ENCODE measurements around the gene TAOK2.
A peak's percentile ranks its signal among the peaks of the same experiment; 100 is the strongest.

TAOK2 gene

GRCh38 chr16:29990034-29990433 is 16.4 kb downstream of the TAOK2 start:
- Histone ChIP-seq H3K27me3 (ENCODE audit: insufficient read depth, insufficient read length) (no peaks in the 10 kb centered on the region), H3K9me3 (ENCODE audit: insufficient read depth, low read length) (no peaks in the 10 kb centered on the region), H3K36me3 (ENCODE audit: insufficient read depth, insufficient read length, low read length) (peaks cover 83% of the 10 kb centered on the region), H3K4me3 (ENCODE audit: insufficient read length, low read depth) (no peak overlapping the region), H3K4me1 (ENCODE audit: insufficient read depth, insufficient read length) (peaks cover 11% of the 10 kb centered on the region), H3K9ac (ENCODE audit: insufficient read length, low read depth) (no peak overlapping the region)
- no peak for TF ChIP-seq YY1 (IDR thresholded peaks at IDR 0.05; ENCODE audit: insufficient read depth, insufficient read length)
- no peak for TF ChIP-seq ZNF274 (IDR thresholded peaks at IDR 0.05; ENCODE audit: low read depth, low read length)
- no peak for TF ChIP-seq SUZ12 (IDR thresholded peaks at IDR 0.05; ENCODE audit: extremely low read depth, insufficient read depth, insufficient read length)
- DNase-seq (ENCODE audit: low read depth, low spot score), result no peak

- DNase-seq (ENCODE audit: low read depth, low spot score), result no peak
- Histone ChIP-seq H3K36me3 (ENCODE audit: insufficient read depth, insufficient read length, low read length) (peaks cover 73% of the 10 kb centered on the region), H3K27me3 (ENCODE audit: insufficient read depth, insufficient read length) (no peaks in the 10 kb centered on the region), H3K9me3 (ENCODE audit: insufficient read depth, low read length) (no peaks in the 10 kb centered on the region), H3K4me3 (ENCODE audit: insufficient read length, low read depth) (no peak overlapping the region), H3K4me1 (ENCODE audit: insufficient read depth, insufficient read length) (peaks cover 11% of the 10 kb centered on the region), H3K9ac (ENCODE audit: insufficient read length, low read depth) (no peak overlapping the region)
- TF ChIP-seq ZNF274 (IDR thresholded peaks at IDR 0.05; ENCODE audit: low read depth, low read length), result no peak
Measured at GRCh38 chr16:29990883-29991570, 17.4 kb downstream of the TAOK2 start.

GRCh38 chr16:29991571-29991904 is 17.9 kb downstream of the TAOK2 start:
- peaks cover 11% of the 10 kb centered on the region for H3K4me1 ChIP-seq (ENCODE audit: insufficient read depth, insufficient read length)
- H3K9ac ChIP-seq (ENCODE audit: insufficient read length, low read depth), result no peak overlapping the region
- no peak for DNase-seq (ENCODE audit: low read depth, low spot score)
- H3K36me3 ChIP-seq (ENCODE audit: insufficient read depth, insufficient read length, low read length), result peaks cover 68% of the 10 kb centered on the region
- H3K27me3 ChIP-seq (ENCODE audit: insufficient read depth, insufficient read length), result no peaks in the 10 kb centered on the region
- H3K4me3 ChIP-seq (ENCODE audit: insufficient read length, low read depth), result no peak overlapping the region
- no peaks in the 10 kb centered on the region for H3K9me3 ChIP-seq (ENCODE audit: insufficient read depth, low read length)
- TF ChIP-seq YY1 (IDR thresholded peaks at IDR 0.05; ENCODE audit: insufficient read depth, insufficient read length) (no peak), SUZ12 (IDR thresholded peaks at IDR 0.05; ENCODE audit: extremely low read depth, insufficient read depth, insufficient read length) (no peak), ZNF274 (IDR thresholded peaks at IDR 0.05; ENCODE audit: low read depth, low read length) (no peak)

DNA sequence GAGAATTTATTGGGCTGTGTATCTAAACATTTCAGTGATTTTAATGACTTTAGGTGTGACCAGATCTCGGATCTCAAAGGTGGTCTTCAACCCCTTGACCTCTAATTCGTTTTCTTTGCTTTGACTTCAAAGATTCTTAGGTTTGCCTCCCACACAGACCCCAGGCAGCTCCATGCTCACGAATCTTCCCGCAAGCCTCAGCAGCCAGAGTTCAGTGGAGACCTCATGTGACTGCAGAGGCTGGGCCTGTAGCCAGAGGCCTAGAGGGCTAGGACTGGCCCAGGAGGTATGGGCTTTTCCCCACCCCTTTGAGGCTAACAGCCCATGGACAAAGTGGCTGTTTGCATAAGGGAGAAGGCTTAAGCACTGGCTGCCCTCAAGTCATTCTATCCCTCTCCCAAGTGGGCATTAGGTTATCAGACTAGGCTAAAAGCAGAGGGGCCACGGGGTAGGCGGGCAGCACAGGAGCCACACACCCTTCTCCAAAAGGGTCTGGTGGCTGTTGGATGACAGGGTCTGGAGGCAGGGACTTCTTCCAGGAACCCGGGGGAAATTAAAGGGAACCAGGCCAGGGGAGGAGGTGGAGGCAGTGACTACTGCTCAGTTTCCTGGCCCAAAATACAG is 18.8 kb downstream of the TAOK2 start:
- Histone ChIP-seq H3K9ac (ENCODE audit: insufficient read length, low read depth) (no peak overlapping the region), H3K4me1 (ENCODE audit: insufficient read depth, insufficient read length) (peaks cover 14% of the 10 kb centered on the region), H3K4me3 (ENCODE audit: insufficient read length, low read depth) (no peak overlapping the region), H3K9me3 (ENCODE audit: insufficient read depth, low read length) (no peaks in the 10 kb centered on the region), H3K36me3 (ENCODE audit: insufficient read depth, insufficient read length, low read length) (peaks cover 66% of the 10 kb centered on the region), H3K27me3 (ENCODE audit: insufficient read depth, insufficient read length) (no peaks in the 10 kb centered on the region)
- no peak for TF ChIP-seq YY1 (IDR thresholded peaks at IDR 0.05; ENCODE audit: insufficient read depth, insufficient read length)
- no peak for TF ChIP-seq ZNF274 (IDR thresholded peaks at IDR 0.05; ENCODE audit: low read depth, low read length)
- TF ChIP-seq SUZ12 (IDR thresholded peaks at IDR 0.05; ENCODE audit: extremely low read depth, insufficient read depth, insufficient read length), result no peak
- DNase-seq (ENCODE audit: low read depth, low spot score), result no peak

DNA sequence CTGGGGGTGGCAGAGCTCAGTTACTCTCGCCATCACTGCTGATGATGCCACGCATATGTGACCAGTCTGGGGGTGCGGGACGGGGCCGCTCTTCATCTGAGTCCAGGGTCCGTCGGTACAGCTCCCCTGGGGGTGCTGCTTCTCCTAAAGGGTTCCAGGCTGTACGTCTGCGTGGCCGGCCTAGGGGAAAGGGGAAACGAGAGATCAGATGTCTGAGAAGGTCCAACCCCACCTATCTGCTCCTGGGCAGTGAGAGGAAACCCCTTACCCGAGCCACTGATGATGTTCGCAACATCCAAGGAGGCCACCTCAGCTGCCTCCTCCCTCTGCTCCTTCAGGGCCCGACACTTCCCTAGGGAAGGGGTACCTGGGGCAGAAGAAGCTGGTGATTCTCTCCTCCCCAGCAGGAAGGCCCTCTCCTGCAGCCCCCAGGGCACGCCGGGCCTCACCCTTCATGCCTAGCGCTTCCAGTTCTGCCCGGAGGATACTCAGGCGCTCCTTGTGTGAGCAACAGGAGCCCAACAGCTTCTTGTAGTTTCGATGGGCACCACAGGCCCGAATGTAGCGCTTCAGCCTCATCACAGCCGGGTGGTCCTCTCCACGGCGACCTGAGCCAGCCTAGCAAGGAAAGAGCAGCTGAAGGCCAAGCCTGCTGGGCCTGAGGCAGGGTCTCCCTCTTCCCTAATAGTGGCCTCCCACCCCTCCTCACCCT is 19.7 kb downstream of the TAOK2 start:
- Histone ChIP-seq H3K36me3 (ENCODE audit: insufficient read depth, insufficient read length, low read length) (peaks cover 65% of the 10 kb centered on the region), H3K4me3 (ENCODE audit: insufficient read length, low read depth) (no peak overlapping the region)
- no peak for DNase-seq (ENCODE audit: low read depth, low spot score)

GRCh38 chr16:29993903-29994599 is 20.4 kb downstream of the TAOK2 start:
- Histone ChIP-seq H3K27me3 (ENCODE audit: insufficient read depth, insufficient read length) (no peaks in the 10 kb centered on the region), H3K4me3 (ENCODE audit: insufficient read length, low read depth) (no peak overlapping the region), H3K9me3 (ENCODE audit: insufficient read depth, low read length) (no peaks in the 10 kb centered on the region), H3K36me3 (ENCODE audit: insufficient read depth, insufficient read length, low read length) (peaks cover 62% of the 10 kb centered on the region), H3K9ac (ENCODE audit: insufficient read length, low read depth) (peak overlapping the region; percentile 97), H3K4me1 (ENCODE audit: insufficient read depth, insufficient read length) (peaks cover 14% of the 10 kb centered on the region)
- DNase-seq (ENCODE audit: low read depth, low spot score), result no peak
- TF ChIP-seq ZNF274 (IDR thresholded peaks at IDR 0.05; ENCODE audit: low read depth, low read length), result no peak
- no peak for TF ChIP-seq SUZ12 (IDR thresholded peaks at IDR 0.05; ENCODE audit: extremely low read depth, insufficient read depth, insufficient read length)
- TF ChIP-seq YY1 (IDR thresholded peaks at IDR 0.05; ENCODE audit: insufficient read depth, insufficient read length), result no peak

More for the DNA sequence above, 19.7 kb downstream of the TAOK2 start:
- Histone ChIP-seq H3K9ac (ENCODE audit: insufficient read length, low read depth) (peak overlapping the region; percentile 97), H3K27me3 (ENCODE audit: insufficient read depth, insufficient read length) (no peaks in the 10 kb centered on the region), H3K9me3 (ENCODE audit: insufficient read depth, low read length) (no peaks in the 10 kb centered on the region), H3K4me1 (ENCODE audit: insufficient read depth, insufficient read length) (peaks cover 14% of the 10 kb centered on the region)
- TF ChIP-seq SUZ12 (IDR thresholded peaks at IDR 0.05; ENCODE audit: extremely low read depth, insufficient read depth, insufficient read length), result no peak
- no peak for TF ChIP-seq ZNF274 (IDR thresholded peaks at IDR 0.05; ENCODE audit: low read depth, low read length)
- no peak for TF ChIP-seq YY1 (IDR thresholded peaks at IDR 0.05; ENCODE audit: insufficient read depth, insufficient read length)

All from NT2/D1 (cell line).